SH-SY5Y (cell line): ENCODE measurements around the gene EHMT1.

Source experiments
- GATA2 ChIP-seq: IDR thresholded peaks from 2 replicates; pipeline ENCODE4 v1.6.1; 2011; ENCODE audit warnings: mild to moderate bottlenecking, low read depth, low read length
- GATA3 ChIP-seq: IDR thresholded peaks from 2 replicates; pipeline ENCODE4 v1.6.1; 2011; ENCODE audit warnings: low read depth, mild to moderate bottlenecking, low read length, moderate library complexity

DNA sequence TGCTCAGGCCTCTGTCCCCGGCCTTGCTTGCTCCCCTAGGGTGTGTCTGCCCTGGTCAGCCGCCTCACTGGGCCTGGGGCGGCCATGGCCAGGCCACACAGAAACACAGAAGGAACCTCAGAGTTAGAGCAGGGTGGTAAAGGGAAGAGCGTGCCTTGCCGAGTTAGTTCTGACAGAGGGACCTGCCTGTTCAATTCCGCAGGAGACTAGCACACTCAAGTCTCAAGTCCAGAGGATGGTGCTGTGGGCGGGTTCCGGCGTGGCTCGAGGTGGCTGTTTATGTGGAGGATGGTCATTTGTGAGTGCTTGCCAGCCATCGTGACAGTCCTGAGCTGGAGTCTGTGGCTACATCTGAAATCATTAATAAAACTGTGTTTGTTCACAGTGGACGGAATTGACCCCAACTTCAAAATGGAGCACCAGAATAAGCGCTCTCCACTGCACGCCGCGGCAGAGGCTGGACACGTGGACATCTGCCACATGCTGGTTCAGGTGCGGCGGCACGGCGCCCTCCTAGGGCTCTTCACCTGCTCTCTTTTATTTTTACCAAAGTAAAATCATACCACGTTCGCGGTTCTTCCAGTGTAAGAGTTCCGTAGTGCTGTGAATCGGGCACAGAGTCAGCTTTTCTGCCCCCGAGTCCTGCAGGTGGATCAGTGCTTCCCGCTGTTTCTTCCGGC, 163.2 kb downstream of the EHMT1 start:
- TF ChIP-seq GATA2: no peak
- no peak for TF ChIP-seq GATA3
